Measurements from ENCODE around the gene PMEL. TPM values are rescaled to one million over a fixed set of nuclear protein-coding genes. Genes with fewer than 3 reads are reported as not detected.

The PMEL gene
- total and polyA plus RNA-seq, 8 donors = 0.58 to 4.0 (median 1.3) TPM; not detected in 1

GRCh38 chr12:55938826-55939501 lies 26.9 kb downstream of the PMEL start:
- H3K4me3 ChIP-seq = no peak overlapping the region
- peak overlapping the region in 1 of 5 donors; percentile 60 for H3K27ac ChIP-seq
- peaks cover 8 to 27% (median 11%) of the 10 kb centered on the region in 4 donors for H3K4me1 ChIP-seq
- DNase-seq = no peak
- 88 to 97% (median 95%) methylated on average over 7 to 8 of the region's 8 CpGs for WGBS, 5 donors
- H3K9me3 ChIP-seq = no peaks in the 10 kb centered on the region
- TF ChIP-seq EP300 (IDR thresholded peaks at IDR 0.05) (no peak), CTCF (IDR thresholded peaks at IDR 0.05) (no peak), POLR2AphosphoS5 (IDR thresholded peaks at IDR 0.05) (no peak), POLR2A (IDR thresholded peaks at IDR 0.05) (no peak)
- H3K36me3 ChIP-seq = peaks cover 16 to 60% (median 54%) of the 10 kb centered on the region in 4 donors
- H3K27me3 ChIP-seq = no peaks in the 10 kb centered on the region
- intact Hi-C loops (cut with DNase I; ENCODE audit: low total_unique reads) = loop anchor here (5.0 kb wide), 1 partner anchor 197 kb away; the partner anchor contains the start of gene GDF11

- 83 to 94% (median 88%) methylated on average over 2 of the region's 2 CpGs for WGBS, 5 donors
- Histone ChIP-seq H3K27me3 (no peaks in the 10 kb centered on the region), H3K27ac (no peak overlapping the region), H3K4me3 (no peak overlapping the region), H3K36me3 (peaks cover 16 to 50% (median 45%) of the 10 kb centered on the region in 4 donors), H3K4me1 (peaks cover 15 to 37% (median 19%) of the 10 kb centered on the region in 4 donors), H3K9me3 (no peaks in the 10 kb centered on the region)
- DNase-seq = no peak
- TF ChIP-seq EP300 (IDR thresholded peaks at IDR 0.05) (no peak), CTCF (IDR thresholded peaks at IDR 0.05) (no peak), POLR2AphosphoS5 (IDR thresholded peaks at IDR 0.05) (no peak), POLR2A (IDR thresholded peaks at IDR 0.05) (no peak)
- intact Hi-C loops (cut with DNase I; ENCODE audit: low total_unique reads) = loop anchor here (5.0 kb wide), 1 partner anchor 196 kb away; the partner anchor contains the start of gene GDF11
Measured at GRCh38 chr12:55937981-55938380, 27.9 kb downstream of the PMEL start.

DNA sequence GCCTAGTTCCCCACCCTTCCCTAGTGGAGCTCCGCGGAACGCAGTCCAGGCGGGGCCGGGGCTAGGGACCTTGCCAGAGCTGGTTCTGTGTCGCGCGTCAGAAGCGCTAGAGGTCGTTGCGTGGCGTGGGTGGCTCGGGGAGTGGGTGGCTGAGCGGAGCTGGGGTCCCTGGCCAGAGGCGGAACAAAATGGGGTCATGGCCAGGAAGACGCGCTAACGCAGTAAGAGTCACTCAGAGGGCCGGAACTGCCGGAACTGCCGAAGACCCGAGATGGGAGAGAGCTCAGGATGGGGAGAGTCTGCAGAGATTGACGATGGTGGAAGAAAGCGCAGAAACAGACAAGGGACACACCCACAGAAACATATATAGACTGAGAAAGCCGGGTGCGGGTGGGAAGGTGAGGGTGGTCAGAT lies 30.1 kb downstream of the PMEL start:
- peak overlapping the region; percentile 36 to 78 (median 48) for H3K27ac ChIP-seq
- peaks cover 26 to 53% (median 34%) of the 10 kb centered on the region in 4 donors for H3K4me1 ChIP-seq
- TF ChIP-seq POLR2AphosphoS5 (IDR thresholded peaks at IDR 0.05) (no peak), EP300 (IDR thresholded peaks at IDR 0.05) (no peak), CTCF (IDR thresholded peaks at IDR 0.05) (no peak), POLR2A (IDR thresholded peaks at IDR 0.05) (no peak)
- no peaks in the 10 kb centered on the region for H3K27me3 ChIP-seq
- peaks cover 2 to 28% (median 28%) of the 10 kb centered on the region in 4 donors for H3K36me3 ChIP-seq
- WGBS, 5 donors = 58 to 65% (median 59%) methylated on average over 26 of the region's 26 CpGs
- H3K9me3 ChIP-seq = no peaks in the 10 kb centered on the region
- intact Hi-C loops (cut with DNase I; ENCODE audit: low total_unique reads) = loop anchor here (5.0 kb wide), 1 partner anchor 193 kb away; the partner anchor contains the start of gene GDF11
- DNase-seq = peak in 1 of 2 donors; percentile 56
- peak overlapping the region in 2 of 4 donors; percentile 15 to 29 for H3K4me3 ChIP-seq

DNA sequence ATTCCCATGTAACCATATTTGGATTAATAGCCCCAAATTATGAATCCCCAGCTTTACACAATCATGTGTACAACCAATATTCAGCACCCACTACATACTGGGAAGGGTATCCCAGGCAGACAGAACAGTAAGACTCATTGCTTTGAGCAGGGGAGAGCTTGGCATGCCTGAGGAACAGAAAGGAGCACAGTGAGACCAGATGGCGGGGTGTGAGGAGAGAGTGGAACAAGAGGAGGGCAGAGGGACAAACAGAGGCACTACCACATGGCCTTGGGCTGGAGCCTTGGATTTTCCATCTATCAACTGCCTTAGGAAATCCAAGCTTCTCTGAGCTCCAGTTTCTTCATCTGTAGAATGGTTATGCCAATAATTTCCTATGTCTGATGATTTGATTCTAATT lies 31.1 kb downstream of the PMEL start:
- intact Hi-C loops (cut with DNase I; ENCODE audit: low total_unique reads) = loop anchor here (5.0 kb wide), 1 partner anchor 192 kb away; the partner anchor contains the start of gene GDF11
- no peak for TF ChIP-seq POLR2A (IDR thresholded peaks at IDR 0.05)
- TF ChIP-seq POLR2AphosphoS5 (IDR thresholded peaks at IDR 0.05) = no peak
- no peak for TF ChIP-seq CTCF (IDR thresholded peaks at IDR 0.05)
- TF ChIP-seq EP300 (IDR thresholded peaks at IDR 0.05) = no peak
- Histone ChIP-seq H3K27ac (no peak overlapping the region), H3K4me3 (no peak overlapping the region), H3K9me3 (no peaks in the 10 kb centered on the region), H3K27me3 (no peaks in the 10 kb centered on the region), H3K4me1 (peaks cover 24 to 53% (median 35%) of the 10 kb centered on the region in 4 donors), H3K36me3 (peaks cover 0 to 27% (median 26%) of the 10 kb centered on the region in 4 donors)
- no peak for DNase-seq
- 86 to 100% (median 94%) methylated on average over 1 of the region's 1 CpG for WGBS, 5 donors
